NCI-H446 treated with DMSO at 0.1 percent for 48 hours (cell line): ENCODE results near the gene TIAM2.

ENCODE experiments used
- DNase-seq: peaks from one replicate; lab custom pipeline; 2025; lab: John Stamatoyannopoulos, UW

TIAM2 gene

GRCh38 chr6:155024391-155025027, 29.4 kb downstream of the TIAM2 start:
- DNase-seq = no peak

GRCh38 chr6:155026022-155026705, 31.0 kb downstream of the TIAM2 start:
- DNase-seq = peak; percentile 43

GRCh38 chr6:155026706-155027045, 31.6 kb downstream of the TIAM2 start:
- no peak for DNase-seq

GRCh38 chr6:155030148-155030720, 35.1 kb downstream of the TIAM2 start:
- no peak for DNase-seq

GRCh38 chr6:155031091-155031490, 36.0 kb downstream of the TIAM2 start:
- DNase-seq = no peak

GRCh38 chr6:155033021-155033791, 38.1 kb downstream of the TIAM2 start:
- no peak for DNase-seq

GRCh38 chr6:155036907-155037306, 41.8 kb downstream of the TIAM2 start:
- DNase-seq = no peak

GRCh38 chr6:155038104-155038503, 43.0 kb downstream of the TIAM2 start:
- DNase-seq = no peak

- no peak for DNase-seq
Measured at GRCh38 chr6:155038527-155038926, 43.4 kb downstream of the TIAM2 start.

GRCh38 chr6:155039618-155040017, 44.5 kb downstream of the TIAM2 start:
- no peak for DNase-seq

GRCh38 chr6:155040154-155040553, 45.0 kb downstream of the TIAM2 start:
- DNase-seq = peak; percentile 18

GRCh38 chr6:155040901-155041650, 46.0 kb downstream of the TIAM2 start:
- DNase-seq = no peak

- no peak for DNase-seq
Measured at GRCh38 chr6:155041741-155042279, 46.7 kb downstream of the TIAM2 start.

GRCh38 chr6:155042983-155043382, 47.9 kb downstream of the TIAM2 start:
- no peak for DNase-seq

GRCh38 chr6:155045561-155046404, 50.7 kb downstream of the TIAM2 start:
- DNase-seq = no peak

- DNase-seq = no peak
Measured at GRCh38 chr6:155047523-155047922, 52.4 kb downstream of the TIAM2 start.

- no peak for DNase-seq
Measured at GRCh38 chr6:155050311-155050710, 55.2 kb downstream of the TIAM2 start.

GRCh38 chr6:155054491-155055250, 59.6 kb downstream of the TIAM2 start:
- DNase-seq = no peak

GRCh38 chr6:155055729-155056128, 60.6 kb downstream of the TIAM2 start:
- no peak for DNase-seq

GRCh38 chr6:155056756-155057155, 61.6 kb downstream of the TIAM2 start:
- no peak for DNase-seq
